ENCODE data around the gene IL6. TPM values are rescaled to one million over a fixed set of nuclear protein-coding genes. Genes with fewer than 3 reads are reported as not detected.
A peak's percentile ranks its signal among the peaks of the same experiment; 100 is the strongest.
"Not testable (repeated sequence)": the region's sequence is repeated elsewhere in the genome, so short reads cannot be mapped to it uniquely, and the experiment has no call there.

IL6 gene
- 10 to 100 TPM in 2 of 4 donors, 1 to 10 TPM in 2; 2.1 to 43.3 (median 9.7) TPM for total RNA-seq
- 10 to 100 TPM in 1 of 3 donors, 1 to 10 TPM in 1, not detected in 1; 5.3 to 13.8 TPM for polyA plus RNA-seq

- peak within 1 kb of the TSS; percentile 68 to 81 (median 73) for H3K27ac ChIP-seq
- no peaks in the 10 kb centered on the region for H3K36me3 ChIP-seq
- WGBS, 2 donors, result 29 to 51% methylated on average over 28 of the region's 28 CpGs
- TF ChIP-seq POLR2A (IDR thresholded peaks at IDR 0.05) (no peak), POLR2AphosphoS5 (IDR thresholded peaks at IDR 0.05) (peak; percentile 27 to 56 (median 41))
- no peaks in the 10 kb centered on the region for H3K27me3 ChIP-seq
- H3K9me3 ChIP-seq, result no peaks in the 10 kb centered on the region
- DNase-seq, result peak; percentile 95
- H3K4me3 ChIP-seq, result peak within 1 kb of the TSS; percentile 11 to 44 (median 36)
- H3K4me1 ChIP-seq, result peaks cover 0 to 62% (median 60%) of the 10 kb centered on the region in 4 donors
- intact Hi-C loops (cut with DNase I), result loop anchor here (2.0 to 10.0 kb wide), 6 partner anchors 55 to 1302 kb away; partner anchors contain the start of gene SP4
Measured at GRCh38 chr7:22726907-22727713, at the start of gene IL6. Gene IL6 (plus strand): TSS chr7:22727200. CDS start chr7:22727263, 63 bp downstream.

- 78 to 87% methylated on average over 5 of the region's 5 CpGs for WGBS, 2 donors
- H3K9me3 ChIP-seq; H3K4me3 ChIP-seq; H3K27ac ChIP-seq; H3K36me3 ChIP-seq; DNase-seq; intact Hi-C loops (cut with DNase I); H3K27me3 ChIP-seq; H3K4me1 ChIP-seq: not testable (repeated sequence)
Measured at GRCh38 chr7:22677263-22677662, 49.7 kb upstream of the IL6 start.

- no peak for TF ChIP-seq POLR2A (IDR thresholded peaks at IDR 0.05)
- no peak for TF ChIP-seq EP300 (IDR thresholded peaks at IDR 0.05)
- TF ChIP-seq CTCF (IDR thresholded peaks at IDR 0.05), result no peak
- TF ChIP-seq POLR2AphosphoS5 (IDR thresholded peaks at IDR 0.05), result no peak
- no peaks in the 10 kb centered on the region for H3K9me3 ChIP-seq
- no peaks in the 10 kb centered on the region for H3K27me3 ChIP-seq
- peaks cover 0 to 5% (median 0%) of the 10 kb centered on the region in 4 donors for H3K4me1 ChIP-seq
- intact Hi-C loops (cut with DNase I), result no loop called here
- 53 to 59% methylated on average over 6 of the region's 6 CpGs for WGBS, 2 donors
- no peak overlapping the region for H3K4me3 ChIP-seq
- no peak overlapping the region for H3K27ac ChIP-seq
- DNase-seq, result no peak
- H3K36me3 ChIP-seq, result no peaks in the 10 kb centered on the region
Measured at GRCh38 chr7:22677680-22678079, 49.3 kb upstream of the IL6 start.

- TF ChIP-seq EP300 (IDR thresholded peaks at IDR 0.05) (no peak), POLR2AphosphoS5 (IDR thresholded peaks at IDR 0.05) (no peak), POLR2A (IDR thresholded peaks at IDR 0.05) (no peak), CTCF (IDR thresholded peaks at IDR 0.05) (no peak)
- Histone ChIP-seq H3K36me3 (no peaks in the 10 kb centered on the region), H3K27ac (no peak overlapping the region), H3K27me3 (no peaks in the 10 kb centered on the region), H3K9me3 (no peaks in the 10 kb centered on the region), H3K4me1 (peaks cover 0 to 5% (median 0%) of the 10 kb centered on the region in 4 donors), H3K4me3 (no peak overlapping the region)
- DNase-seq, result no peak
- 66 to 83% methylated on average over 5 of the region's 5 CpGs for WGBS, 2 donors
- intact Hi-C loops (cut with DNase I), result no loop called here
Measured at GRCh38 chr7:22680482-22680911, 46.5 kb upstream of the IL6 start.

- Histone ChIP-seq H3K27ac (no peak overlapping the region), H3K36me3 (no peaks in the 10 kb centered on the region), H3K4me1 (peaks cover 0 to under 1% (median 0%) of the 10 kb centered on the region in 4 donors), H3K27me3 (no peaks in the 10 kb centered on the region), H3K4me3 (no peak overlapping the region), H3K9me3 (no peaks in the 10 kb centered on the region)
- intact Hi-C loops (cut with DNase I), result no loop called here
- no peak for TF ChIP-seq POLR2AphosphoS5 (IDR thresholded peaks at IDR 0.05)
- no peak for TF ChIP-seq EP300 (IDR thresholded peaks at IDR 0.05)
- no peak for TF ChIP-seq CTCF (IDR thresholded peaks at IDR 0.05)
- TF ChIP-seq POLR2A (IDR thresholded peaks at IDR 0.05), result no peak
- DNase-seq, result no peak
- WGBS, 2 donors, result 59 to 74% methylated on average over 2 of the region's 2 CpGs
Measured at GRCh38 chr7:22681312-22681711, 45.7 kb upstream of the IL6 start.

All from sigmoid colon (tissue), 7 donors.